OCI-LY7 (cell line): ENCODE data around the gene USP35.

Experiments
- CTCF ChIP-seq: fragments of 200-600 bp; sonication (generic); conservative IDR thresholded peaks from 2 replicates; pipeline ENCODE4 v1.5.1; 2014; ENCODE audit warnings: mild to moderate bottlenecking, antibody characterized with exemption, low read length, moderate library complexity, mixed read lengths
- EZH2phosphoT487 ChIP-seq: fragments of 200-600 bp; sonication (generic); IDR thresholded peaks from 2 replicates; pipeline ENCODE4 v1.6.1; 2018; ENCODE audit warnings: low read depth, borderline replicate concordance, mild to moderate bottlenecking, mixed run types, antibody characterized with exemption, low read length, moderate library complexity, mixed read lengths

GRCh38 chr11:78250099-78250498 is 61.4 kb downstream of the USP35 start:
- TF ChIP-seq CTCF (no peak), EZH2phosphoT487 (no peak)
